Tibial artery (tissue), 4 donors: ENCODE results near the gene KRTAP2-4.
"Not testable (repeated sequence)": the region's sequence is repeated elsewhere in the genome, so short reads cannot be mapped to it uniquely, and the experiment has no call there.

Experiments used
- DNase-seq, 2 donors: peaks; one replicate each; pipeline ENCODE4 v3.0.0-alpha.2; 2019
- H3K27ac ChIP-seq, 2 donors: fragments of 200-600 bp; sonication (generic) in 1 of 2; 1 replicate in 1 of 2; 2 replicates in 1 of 2; pipeline ENCODE4 v1.5.1; 2018 to 2019; ENCODE audit warnings: mild to moderate bottlenecking in 1 of 2
- H3K27me3 ChIP-seq, 2 donors: fragments of 200-600 bp; sonication (generic) in 1 of 2; one replicate each; pipeline versions ENCODE4 v1.5.1 to v1.6.0; 2016 to 2019
- H3K36me3 ChIP-seq, 3 donors: fragments of 200-600 bp; sonication (generic) in 2 of 3; one replicate each; pipeline ENCODE4 v1.5.1; 2016 to 2019; ENCODE audit warnings: mild to moderate bottlenecking in 2 of 3
- H3K4me1 ChIP-seq, 4 donors: fragments of 200-600 bp; sonication (generic) in 2 of 4; 1 replicate in 3 of 4; 2 replicates in 1 of 4; pipeline ENCODE4 v1.5.1; 2016 to 2019
- H3K4me3 ChIP-seq, 2 donors: fragments of 200-600 bp; sonication (generic) in 1 of 2; 1 replicate in 1 of 2; 2 replicates in 1 of 2; pipeline ENCODE4 v1.5.1; 2018 to 2019; ENCODE audit warnings: mild to moderate bottlenecking in 2 of 2
- H3K9me3 ChIP-seq, 3 donors: fragments of 200-600 bp; sonication (generic) in 1 of 3; one replicate each; pipeline ENCODE4 v1.5.1; 2016 to 2019
- intact Hi-C: fragments of 100-400 bp; cut with DNase I; formaldehyde crosslinking; loops from one replicate; pipeline ENCODE4 v1.15.0; 2023; ENCODE audit warnings: low total_unique reads
- TF ChIP-seq, protein P1 (sequence below), 2 experiments: fragments of 200-600 bp in 1 of 2; fragments of 450-650 bp in 1 of 2; IDR thresholded peaks; one replicate each; pipeline ENCODE4 v1.5.1; 2017 to 2019; ENCODE audit warnings: antibody characterized with exemption in 2 of 2, mild to moderate bottlenecking in 1 of 2, moderate library complexity in 1 of 2

KRTAP2-4 gene

DNA sequence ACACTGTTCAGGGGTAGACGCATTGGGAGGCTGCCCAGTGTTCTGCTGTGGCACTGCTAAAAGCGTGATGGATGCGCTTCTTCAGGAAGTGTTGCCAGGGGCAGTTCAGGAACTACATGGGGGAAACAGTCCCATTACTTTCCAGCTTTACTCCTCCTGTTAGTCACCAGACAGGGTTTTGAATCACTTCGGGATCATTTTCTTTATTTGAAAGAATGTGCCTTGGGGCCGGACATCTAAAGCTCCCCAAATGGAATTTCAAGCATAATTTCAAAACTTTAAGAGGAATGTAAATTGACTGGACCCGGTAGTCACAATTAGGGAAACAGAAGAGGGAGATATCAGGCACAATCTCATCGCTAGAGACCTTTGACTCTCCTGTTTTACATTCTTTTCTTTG is 17.2 kb downstream of the KRTAP2-4 start:
- no peak for DNase-seq

DNA sequence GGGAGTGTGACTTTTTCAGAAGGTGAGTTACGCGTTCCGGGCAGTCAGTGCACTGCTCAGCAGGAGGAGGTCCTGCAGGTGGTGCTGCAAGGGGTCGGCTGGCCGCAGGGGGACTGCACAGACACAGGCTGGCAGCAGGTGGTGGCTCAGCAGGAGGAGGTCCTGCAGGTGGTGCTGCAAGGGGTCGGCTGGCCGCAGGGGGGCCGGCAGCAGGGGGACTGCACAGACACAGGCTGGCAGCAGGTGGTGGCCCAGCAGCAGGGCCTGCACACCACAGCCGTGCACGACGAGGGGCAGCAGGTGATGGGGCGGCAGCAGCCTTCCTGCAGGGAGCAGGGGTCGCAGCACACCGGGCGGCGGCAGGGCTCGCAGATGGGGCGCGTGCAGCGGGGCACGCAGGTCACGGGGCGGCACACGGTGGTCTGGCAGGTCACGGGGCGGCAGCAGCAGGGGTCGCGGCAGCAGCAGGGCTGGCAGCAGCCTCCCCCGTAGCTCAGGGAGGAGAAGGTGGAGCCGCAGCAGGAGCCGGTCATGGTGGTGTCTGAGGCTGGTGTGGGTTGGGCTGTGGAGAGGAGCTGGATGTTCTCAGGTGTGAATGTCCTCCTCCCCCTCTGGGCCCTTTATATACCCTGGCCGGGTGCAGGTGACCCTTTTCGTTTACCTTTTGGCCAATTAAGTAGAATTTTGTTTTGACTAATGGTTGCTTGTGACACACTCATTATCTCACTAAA is 18.8 kb downstream of the KRTAP2-4 start, which contains the start of gene KRTAP2-1:
TSS of gene KRTAP2-1 (minus strand) at position 582 of the 731 bp plus-strand sequence. CDS start at position 533, 49 bp downstream.
- DNase-seq, H3K27ac ChIP-seq, H3K4me3 ChIP-seq, H3K9me3 ChIP-seq, H3K4me1 ChIP-seq, intact Hi-C loops, H3K36me3 ChIP-seq, H3K27me3 ChIP-seq: not testable (repeated sequence)

More for the DNA sequence above, 17.2 kb downstream of the KRTAP2-4 start:
- H3K27me3 ChIP-seq = peaks cover 0 to 2% of the 10 kb centered on the region in 2 donors
- no peak overlapping the region for H3K4me3 ChIP-seq
- H3K36me3 ChIP-seq = no peaks in the 10 kb centered on the region
- TF ChIP-seq, protein P1, sequence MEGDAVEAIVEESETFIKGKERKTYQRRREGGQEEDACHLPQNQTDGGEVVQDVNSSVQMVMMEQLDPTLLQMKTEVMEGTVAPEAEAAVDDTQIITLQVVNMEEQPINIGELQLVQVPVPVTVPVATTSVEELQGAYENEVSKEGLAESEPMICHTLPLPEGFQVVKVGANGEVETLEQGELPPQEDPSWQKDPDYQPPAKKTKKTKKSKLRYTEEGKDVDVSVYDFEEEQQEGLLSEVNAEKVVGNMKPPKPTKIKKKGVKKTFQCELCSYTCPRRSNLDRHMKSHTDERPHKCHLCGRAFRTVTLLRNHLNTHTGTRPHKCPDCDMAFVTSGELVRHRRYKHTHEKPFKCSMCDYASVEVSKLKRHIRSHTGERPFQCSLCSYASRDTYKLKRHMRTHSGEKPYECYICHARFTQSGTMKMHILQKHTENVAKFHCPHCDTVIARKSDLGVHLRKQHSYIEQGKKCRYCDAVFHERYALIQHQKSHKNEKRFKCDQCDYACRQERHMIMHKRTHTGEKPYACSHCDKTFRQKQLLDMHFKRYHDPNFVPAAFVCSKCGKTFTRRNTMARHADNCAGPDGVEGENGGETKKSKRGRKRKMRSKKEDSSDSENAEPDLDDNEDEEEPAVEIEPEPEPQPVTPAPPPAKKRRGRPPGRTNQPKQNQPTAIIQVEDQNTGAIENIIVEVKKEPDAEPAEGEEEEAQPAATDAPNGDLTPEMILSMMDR (IDR thresholded peaks at IDR 0.05) = no peak
- H3K27ac ChIP-seq = no peak overlapping the region
- intact Hi-C loops = no loop called here
- H3K9me3 ChIP-seq = no peaks in the 10 kb centered on the region
- H3K4me1 ChIP-seq = no peaks in the 10 kb centered on the region

DNA sequence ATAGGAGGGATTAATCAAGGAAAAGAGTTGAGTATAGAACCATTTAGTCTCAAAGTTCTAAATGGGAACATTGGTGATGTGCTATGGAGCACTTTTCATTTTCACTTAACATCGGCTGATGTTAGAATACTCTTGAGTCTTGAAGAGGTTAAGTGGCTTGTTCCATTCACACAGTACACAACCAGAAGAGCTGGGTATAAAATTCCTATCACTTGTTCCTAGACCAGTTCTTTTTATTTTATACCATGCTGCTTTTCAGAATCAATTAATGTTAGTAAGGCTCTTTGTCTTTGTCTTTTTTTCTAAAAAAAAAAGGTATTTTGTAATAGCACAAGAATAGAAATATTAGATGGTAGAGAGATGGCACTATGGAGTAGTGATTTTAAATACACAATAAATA is 22.7 kb downstream of the KRTAP2-4 start:
- Histone ChIP-seq H3K9me3 (no peaks in the 10 kb centered on the region), H3K27me3 (no peaks in the 10 kb centered on the region), H3K27ac (no peak overlapping the region), H3K36me3 (no peaks in the 10 kb centered on the region), H3K4me3 (no peak overlapping the region), H3K4me1 (peaks cover 0 to 10% (median 5%) of the 10 kb centered on the region in 4 donors)
- intact Hi-C loops = no loop called here
- TF ChIP-seq, protein P1 (IDR thresholded peaks at IDR 0.05) = no peak
- no peak for DNase-seq

DNA sequence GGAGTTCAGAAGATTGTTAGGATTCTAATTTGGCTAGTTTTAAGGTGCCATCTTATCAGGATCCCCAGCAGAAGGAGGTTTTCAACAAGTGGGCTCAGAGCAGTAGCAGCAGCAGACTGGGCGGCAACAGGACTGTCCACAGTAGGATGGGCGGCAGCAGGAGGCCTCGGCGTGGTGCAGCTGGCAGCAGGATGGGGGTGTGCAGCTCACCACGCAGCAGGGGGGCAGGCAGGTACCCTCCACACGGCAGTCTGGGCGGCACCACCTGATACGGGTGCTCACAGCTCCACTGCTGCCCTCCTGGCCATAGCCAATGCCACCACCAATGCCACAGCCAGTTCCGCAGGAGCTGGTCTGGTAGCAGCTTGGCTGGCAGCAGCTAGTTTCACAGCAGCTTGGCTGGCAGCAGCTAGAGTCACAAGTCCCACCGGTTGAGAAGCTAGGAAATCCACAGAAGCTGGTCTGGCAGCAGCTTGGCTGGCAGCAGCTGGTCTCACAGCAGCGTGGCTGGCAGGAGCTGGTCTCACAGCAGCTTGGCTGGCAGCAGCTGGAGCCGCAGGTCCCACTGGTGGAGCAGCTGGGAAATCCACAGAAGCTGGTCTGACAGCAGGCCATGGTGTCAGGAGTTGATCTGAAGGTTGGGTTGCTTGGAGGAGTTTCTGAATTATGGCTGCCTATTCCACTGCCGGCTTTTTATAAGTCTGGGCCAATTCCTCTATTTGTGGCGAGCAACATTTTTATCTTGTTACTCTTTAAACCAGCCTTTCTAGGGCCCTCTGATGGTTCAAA is 24.7 kb downstream of the KRTAP2-4 start, which contains the start of gene KRTAP1-1:
TSS of gene KRTAP1-1 (minus strand) at position 668 of the 789 bp plus-strand sequence. CDS start at position 615, 53 bp downstream.
- peak in 1 of 2 donors; percentile 69 for DNase-seq
- intact Hi-C loops, H3K27me3 ChIP-seq, H3K9me3 ChIP-seq, H3K4me3 ChIP-seq, H3K36me3 ChIP-seq: not testable (repeated sequence)
- peak within 1 kb of the TSS in 1 of 2 donors; percentile 40 for H3K27ac ChIP-seq
- peaks cover 0 to 10% (median 5%) of the 10 kb centered on the region in 4 donors for H3K4me1 ChIP-seq

DNA sequence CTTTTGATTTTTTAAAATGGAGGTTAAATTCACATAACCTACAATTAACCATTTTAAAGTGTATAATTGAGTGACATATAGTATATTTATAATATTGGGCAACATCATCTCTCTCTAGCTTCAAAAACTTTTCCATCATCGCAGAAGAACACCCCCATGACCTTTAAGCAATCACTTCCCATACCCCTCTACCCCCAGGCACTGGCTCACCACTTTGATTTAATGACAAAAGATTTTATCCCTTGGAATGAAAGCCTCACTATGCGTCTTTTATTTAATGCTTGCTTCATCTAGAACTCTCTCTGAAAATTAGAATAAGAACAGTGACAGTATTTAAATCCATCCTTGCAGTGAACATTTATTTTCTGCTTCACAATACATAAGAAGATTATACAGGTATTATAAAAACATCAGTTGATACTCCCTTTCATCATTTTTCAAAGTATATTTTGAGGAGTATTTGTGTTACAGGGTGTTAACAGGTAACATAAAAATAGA is 27.8 kb downstream of the KRTAP2-4 start:
- intact Hi-C loops = no loop called here
- no peaks in the 10 kb centered on the region for H3K36me3 ChIP-seq
- TF ChIP-seq, protein P1 (IDR thresholded peaks at IDR 0.05) = no peak
- DNase-seq = no peak
- H3K27me3 ChIP-seq = no peaks in the 10 kb centered on the region
- H3K4me1 ChIP-seq = peaks cover 0 to 10% (median 5%) of the 10 kb centered on the region in 4 donors
- H3K9me3 ChIP-seq = no peaks in the 10 kb centered on the region
- H3K27ac ChIP-seq = no peak overlapping the region
- no peak overlapping the region for H3K4me3 ChIP-seq

- DNase-seq, H3K27ac ChIP-seq, H3K9me3 ChIP-seq, H3K4me1 ChIP-seq, H3K4me3 ChIP-seq, H3K36me3 ChIP-seq, H3K27me3 ChIP-seq, intact Hi-C loops: not testable (repeated sequence)
Measured at GRCh38 chr17:41034346-41034935, 31.2 kb downstream of the KRTAP2-4 start, which contains the start of gene KRTAP1-3. Gene KRTAP1-3 (minus strand): TSS chr17:41034874. CDS start chr17:41034821, 53 bp downstream.
